Measurements from ENCODE around the gene KAZN.

Gene KAZN

DNA sequence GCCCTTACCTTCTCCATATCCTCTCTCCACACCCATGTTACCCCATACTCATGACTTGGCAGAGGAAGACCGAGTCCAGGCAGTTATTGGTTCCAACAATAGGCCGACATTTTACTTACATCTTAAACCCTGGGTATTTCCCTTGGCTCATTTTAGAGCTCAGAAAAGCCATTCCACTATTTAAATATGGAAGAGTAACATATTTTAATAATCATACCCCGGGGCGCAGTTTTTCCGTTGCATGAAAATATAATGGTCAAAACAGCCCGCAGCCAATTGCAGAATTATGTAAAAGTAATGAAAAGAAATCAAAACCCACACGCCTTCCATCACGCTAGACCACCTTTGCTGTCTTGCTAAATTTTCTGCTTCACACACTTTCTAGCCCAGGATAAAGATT lies 48.5 kb downstream of the KAZN start:
- TF ChIP-seq, protein P1, sequence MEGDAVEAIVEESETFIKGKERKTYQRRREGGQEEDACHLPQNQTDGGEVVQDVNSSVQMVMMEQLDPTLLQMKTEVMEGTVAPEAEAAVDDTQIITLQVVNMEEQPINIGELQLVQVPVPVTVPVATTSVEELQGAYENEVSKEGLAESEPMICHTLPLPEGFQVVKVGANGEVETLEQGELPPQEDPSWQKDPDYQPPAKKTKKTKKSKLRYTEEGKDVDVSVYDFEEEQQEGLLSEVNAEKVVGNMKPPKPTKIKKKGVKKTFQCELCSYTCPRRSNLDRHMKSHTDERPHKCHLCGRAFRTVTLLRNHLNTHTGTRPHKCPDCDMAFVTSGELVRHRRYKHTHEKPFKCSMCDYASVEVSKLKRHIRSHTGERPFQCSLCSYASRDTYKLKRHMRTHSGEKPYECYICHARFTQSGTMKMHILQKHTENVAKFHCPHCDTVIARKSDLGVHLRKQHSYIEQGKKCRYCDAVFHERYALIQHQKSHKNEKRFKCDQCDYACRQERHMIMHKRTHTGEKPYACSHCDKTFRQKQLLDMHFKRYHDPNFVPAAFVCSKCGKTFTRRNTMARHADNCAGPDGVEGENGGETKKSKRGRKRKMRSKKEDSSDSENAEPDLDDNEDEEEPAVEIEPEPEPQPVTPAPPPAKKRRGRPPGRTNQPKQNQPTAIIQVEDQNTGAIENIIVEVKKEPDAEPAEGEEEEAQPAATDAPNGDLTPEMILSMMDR (IDR thresholded peaks at IDR 0.05; ENCODE audit: low read depth, low read length, missing control alignments): no peak
- DNase-seq (ENCODE audit: low read depth): no peak
- in situ Hi-C loops (cut with HindIII; ENCODE audit: low sequenced_read_pairs): no loop called here
- H3K4me3 ChIP-seq (ENCODE audit: low read depth, low read length): no peak overlapping the region

DNA sequence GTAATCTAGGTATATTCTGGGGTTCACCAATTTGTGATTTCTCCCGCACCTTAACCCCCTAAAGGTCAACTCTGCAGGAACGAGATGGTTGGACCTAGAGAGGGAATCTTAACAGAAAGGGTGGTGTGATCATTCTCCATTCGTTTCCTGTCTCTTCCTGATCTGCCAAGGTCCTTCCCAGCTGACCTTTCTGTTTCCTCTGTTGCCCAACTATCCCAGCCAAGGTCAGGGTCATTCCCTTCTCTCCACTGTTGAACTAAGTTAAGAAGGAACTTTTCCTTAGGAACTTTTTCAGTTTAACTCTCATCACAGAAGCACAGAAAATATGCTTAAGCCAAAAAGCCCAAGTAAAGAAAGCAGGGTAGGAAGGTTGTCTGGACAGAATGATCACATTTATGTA lies 49.3 kb downstream of the KAZN start:
- no peak overlapping the region for H3K4me3 ChIP-seq (ENCODE audit: low read depth, low read length)
- in situ Hi-C loops (cut with HindIII; ENCODE audit: low sequenced_read_pairs): no loop called here
- TF ChIP-seq, protein P1 (IDR thresholded peaks at IDR 0.05; ENCODE audit: low read depth, low read length, missing control alignments): no peak
- DNase-seq (ENCODE audit: low read depth): no peak

DNA sequence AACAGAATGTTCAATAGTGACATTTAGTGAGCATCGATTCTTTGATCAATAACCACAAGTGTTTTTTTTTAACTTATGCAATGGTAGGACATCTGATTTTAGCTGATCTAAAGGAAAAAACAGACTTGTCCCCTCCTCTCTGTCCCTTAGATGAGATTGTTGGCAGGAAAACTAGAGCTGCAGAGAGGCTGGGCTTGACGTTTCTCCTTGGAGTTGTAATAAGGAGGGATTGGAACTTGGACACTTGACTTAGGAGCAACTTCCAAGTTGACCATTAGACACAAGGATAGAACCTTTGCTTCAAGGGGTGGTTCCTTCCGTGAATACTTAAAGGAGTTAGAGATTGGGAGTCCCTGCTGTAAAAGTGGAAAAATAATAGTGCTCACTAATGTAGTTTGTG lies 49.9 kb downstream of the KAZN start:
- no peak for DNase-seq (ENCODE audit: low read depth)
- in situ Hi-C loops (cut with HindIII; ENCODE audit: low sequenced_read_pairs): no loop called here
- TF ChIP-seq, protein P1 (IDR thresholded peaks at IDR 0.05; ENCODE audit: low read depth, low read length, missing control alignments): no peak
- H3K4me3 ChIP-seq (ENCODE audit: low read depth, low read length): no peak overlapping the region

DNA sequence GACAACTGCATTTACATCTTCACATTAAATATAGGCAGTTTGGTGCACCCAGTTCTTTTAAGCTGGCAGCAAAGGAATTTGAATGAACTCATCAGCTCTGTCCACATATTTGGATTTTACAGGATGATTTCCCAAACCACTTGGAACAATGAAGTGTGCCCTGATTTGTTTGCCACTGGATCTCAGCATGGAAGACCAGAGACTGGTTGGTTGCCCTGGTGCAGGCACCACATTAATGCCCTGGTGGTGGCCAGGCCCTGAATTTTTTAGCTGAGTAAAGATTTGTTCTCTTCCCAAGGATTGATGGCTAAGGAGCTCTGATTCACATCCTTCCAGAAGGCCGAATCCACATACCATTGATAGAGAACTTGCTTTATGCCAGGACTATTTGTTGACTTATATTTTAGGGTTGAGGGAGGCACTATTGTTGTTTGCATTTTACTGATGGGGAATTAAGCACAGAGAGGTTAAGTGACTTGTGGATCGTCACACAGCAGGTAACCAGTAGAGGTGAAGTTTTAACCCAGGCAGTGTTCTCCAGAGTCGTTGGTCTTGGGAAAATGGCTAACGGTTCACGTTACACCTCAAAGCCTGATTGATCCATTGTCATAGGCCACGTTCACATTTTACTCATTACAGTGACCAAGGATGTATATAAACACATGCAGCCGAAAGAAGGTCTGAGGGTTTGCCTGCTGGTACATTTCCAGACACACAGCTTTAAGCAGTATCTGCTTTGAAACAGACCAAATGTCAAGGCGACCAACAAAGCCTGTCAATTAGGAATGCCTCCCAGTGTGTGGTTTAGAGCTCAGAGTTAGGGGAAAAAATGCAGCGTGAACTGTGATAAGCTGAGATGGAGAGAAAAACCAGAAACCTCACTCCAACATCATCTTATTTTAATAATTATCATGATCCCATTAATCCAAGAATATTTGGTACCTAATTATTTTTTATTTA lies 50.7 kb downstream of the KAZN start:
- no peak overlapping the region for H3K4me3 ChIP-seq (ENCODE audit: low read depth, low read length)
- DNase-seq (ENCODE audit: low read depth): no peak
- TF ChIP-seq, protein P1 (IDR thresholded peaks at IDR 0.05; ENCODE audit: low read depth, low read length, missing control alignments): no peak
- in situ Hi-C loops (cut with HindIII; ENCODE audit: low sequenced_read_pairs): no loop called here

DNA sequence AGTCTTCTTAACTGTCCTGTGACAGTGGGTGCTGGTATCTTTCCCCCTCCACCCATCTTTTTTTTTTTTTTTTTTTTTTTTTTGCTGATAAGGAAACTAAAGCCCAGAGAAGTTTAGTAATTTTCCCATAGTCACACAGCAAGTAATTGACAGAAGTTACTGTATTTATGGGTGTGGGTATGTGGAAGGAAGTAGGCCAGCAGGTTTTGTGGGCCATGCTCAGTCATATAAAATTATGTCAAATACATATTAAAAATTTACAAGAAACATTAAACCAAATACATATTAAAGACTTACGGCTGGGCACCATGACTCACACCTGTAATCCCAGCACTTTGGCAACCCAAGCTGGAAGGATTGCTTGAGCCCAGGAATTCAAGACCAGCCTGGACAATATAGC lies 51.5 kb downstream of the KAZN start:
- no peak for DNase-seq (ENCODE audit: low read depth)
- TF ChIP-seq, protein P1 (IDR thresholded peaks at IDR 0.05; ENCODE audit: low read depth, low read length, missing control alignments): no peak
- in situ Hi-C loops (cut with HindIII; ENCODE audit: low sequenced_read_pairs): no loop called here
- no peak overlapping the region for H3K4me3 ChIP-seq (ENCODE audit: low read depth, low read length)

DNA sequence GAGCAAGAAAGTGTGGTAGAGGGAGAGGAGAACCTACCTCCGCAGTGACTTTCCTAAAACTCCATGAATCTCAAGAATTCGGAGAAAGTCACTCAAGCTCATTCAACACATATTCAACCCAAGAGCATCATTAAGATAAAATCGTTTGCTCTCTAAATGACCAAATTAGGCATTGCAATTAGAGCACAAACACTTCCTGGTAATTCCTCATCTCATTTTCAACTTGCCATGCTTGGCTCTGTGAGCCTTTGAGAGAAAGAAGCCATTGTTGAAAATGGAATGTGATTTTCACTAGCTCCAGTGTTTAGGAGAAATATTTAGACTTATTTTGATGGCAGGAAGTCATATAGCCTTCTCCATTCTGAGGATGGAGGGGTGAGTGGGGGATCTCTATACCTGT lies 52.5 kb downstream of the KAZN start:
- TF ChIP-seq, protein P1 (IDR thresholded peaks at IDR 0.05; ENCODE audit: low read depth, low read length, missing control alignments): no peak
- in situ Hi-C loops (cut with HindIII; ENCODE audit: low sequenced_read_pairs): no loop called here
- no peak for DNase-seq (ENCODE audit: low read depth)
- H3K4me3 ChIP-seq (ENCODE audit: low read depth, low read length): no peak overlapping the region

All from astrocyte of the cerebellum (primary cell).